Skeletal muscle cell (primary cell): ENCODE measurements around the gene TEX36.

ENCODE experiments used
- DNase-seq: peaks from one replicate; pipeline ENCODE4 v3.0.0-alpha.2; 2010; ENCODE audit warnings: low read depth
- H3K4me3 ChIP-seq: 2 replicates; pipeline ENCODE4 v1.5.1; 2011; ENCODE audit warnings: low read depth, mild to moderate bottlenecking, control low read depth, low read length, moderate library complexity

The TEX36 gene

DNA sequence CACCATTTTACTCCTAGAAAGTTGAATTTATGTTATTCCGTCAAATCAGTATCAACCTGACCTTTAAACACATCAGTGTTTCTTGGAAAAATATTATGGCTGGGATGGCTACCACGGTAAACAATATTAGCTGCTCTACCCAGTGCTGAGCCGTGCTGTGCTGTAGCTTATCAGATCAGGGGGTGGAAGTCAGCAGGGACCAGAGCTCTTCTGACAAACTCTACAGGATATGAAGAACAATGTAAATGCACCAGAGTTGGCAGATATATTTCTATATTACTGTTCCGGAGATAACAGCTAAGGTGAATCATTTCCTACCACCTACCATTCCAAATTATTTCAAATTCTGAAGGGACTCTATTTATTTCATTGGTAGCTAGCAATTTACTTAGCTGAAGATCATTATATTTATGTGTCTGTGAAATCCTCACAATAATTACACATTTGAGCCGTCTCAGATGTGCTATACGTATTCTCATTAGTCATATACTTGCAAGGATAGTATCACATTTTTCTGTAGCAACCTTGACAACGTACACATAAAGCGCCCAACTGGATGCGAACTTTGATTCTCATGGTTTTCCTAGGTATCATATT, 76.5 kb downstream of the TEX36 start:
- no peak for DNase-seq
- H3K4me3 ChIP-seq = no peak overlapping the region
